LNCAP (cell line): Measurements from ENCODE around the gene KRT40.
"Not testable (repeated sequence)": the region's sequence is repeated elsewhere in the genome, so short reads cannot be mapped to it uniquely, and the experiment has no call there.

Source experiments
- CTCF ChIP-seq: fragments of 450-650 bp; IDR thresholded peaks from 2 replicates; pipeline ENCODE4 v1.5.1; 2017; ENCODE audit warnings: mild to moderate bottlenecking

Gene KRT40

GRCh38 chr17:41009301-41009760 lies 25.2 kb upstream of the KRT40 start:
- TF ChIP-seq CTCF = no peak

- TF ChIP-seq CTCF = no peak
Observed at GRCh38 chr17:41008811-41009210, 24.7 kb upstream of the KRT40 start, which contains the start of gene KRTAP3-1. Gene KRTAP3-1 (minus strand): TSS chr17:41009128. CDS start chr17:41009074, 54 bp downstream.

GRCh38 chr17:41004397-41004796 lies 20.3 kb upstream of the KRT40 start:
- no peak for TF ChIP-seq CTCF

- no peak for TF ChIP-seq CTCF
Observed at GRCh38 chr17:41003926-41004325, 19.8 kb upstream of the KRT40 start.

GRCh38 chr17:41002814-41003213 lies 18.7 kb upstream of the KRT40 start:
- no peak for TF ChIP-seq CTCF

- TF ChIP-seq CTCF = no peak
Observed at GRCh38 chr17:41001795-41002194, 17.7 kb upstream of the KRT40 start.

- TF ChIP-seq CTCF = not testable (repeated sequence)
Observed at GRCh38 chr17:40999563-40999962, 15.4 kb upstream of the KRT40 start, which contains the start of gene KRTAP3-2. Gene KRTAP3-2 (minus strand): TSS chr17:40999906. CDS start chr17:40999853, 53 bp downstream.

- no peak for TF ChIP-seq CTCF
Observed at GRCh38 chr17:40997361-40997760, 13.2 kb upstream of the KRT40 start.
